ENCODE data around the gene ERICH6.

Gene ERICH6

DNA sequence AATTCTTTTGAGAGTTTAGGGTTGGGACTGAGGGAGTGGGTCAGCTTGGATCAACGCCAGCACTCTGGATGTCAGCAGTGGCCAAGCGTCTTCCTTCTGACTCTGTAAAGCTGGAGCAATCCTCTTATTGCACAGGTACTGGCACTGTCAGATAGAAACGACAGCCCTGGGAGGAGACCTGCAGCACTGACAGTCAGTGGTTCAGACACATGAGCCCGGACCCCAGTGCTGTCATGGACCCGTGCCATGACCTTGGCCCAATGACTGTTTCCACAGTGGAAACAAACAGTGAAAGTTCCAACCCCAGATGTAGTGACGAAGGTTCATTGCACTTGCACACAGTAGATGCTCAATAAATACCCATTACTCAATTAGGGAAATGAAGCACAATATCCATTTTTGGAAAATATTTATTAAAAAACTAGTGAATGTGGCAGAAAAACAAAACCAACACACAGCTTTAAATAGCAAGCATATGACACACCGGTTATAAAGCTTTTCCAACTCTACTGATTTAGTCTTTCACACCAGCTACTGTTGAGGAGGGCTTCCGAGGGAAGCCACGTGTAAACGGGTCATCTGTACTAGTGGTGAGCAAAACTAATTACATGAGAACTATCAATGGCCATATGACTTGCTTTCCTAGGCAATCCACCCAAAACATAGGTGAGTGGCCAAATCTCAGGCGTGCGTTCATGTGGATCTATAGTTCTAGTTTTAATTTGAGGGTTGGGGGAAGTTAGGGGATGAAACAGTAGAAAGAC is 37.2 kb upstream of the ERICH6 start:
- H3K4me3 ChIP-seq (ENCODE audit: control insufficient read depth in 1 of 7, extremely low read depth in 1 of 7, insufficient read depth in 4 of 7, low read depth in 2 of 7, low read length in 6 of 7) = no peak overlapping the region
- WGBS (ENCODE audit: insufficient coverage) = 97% methylated on average over 9 of the region's 12 CpGs
- H3K27me3 ChIP-seq (replicated peaks in 2 of 5; ENCODE audit: control insufficient read depth in 4 of 5, insufficient read depth in 5 of 5, low read length in 4 of 5) = no peaks in the 10 kb centered on the region
- H3K36me3 ChIP-seq (ENCODE audit: control insufficient read depth in 4 of 4, insufficient read depth in 4 of 4, low read length in 3 of 4) = peaks cover 7 to 21% (median 15%) of the 10 kb centered on the region in 4 experiments
- no peaks in the 10 kb centered on the region for H3K9me3 ChIP-seq (ENCODE audit: control extremely low read depth in 1 of 5, control insufficient read depth in 4 of 5, insufficient read depth in 2 of 5, low read depth in 1 of 5, low read length in 4 of 5)
- DNase-seq = no peak
- H3K4me1 ChIP-seq (ENCODE audit: control extremely low read depth in 1 of 4, control insufficient read depth in 4 of 4, insufficient read depth in 4 of 4, low read length in 3 of 4) = peaks cover 0 to 8% (median 2%) of the 10 kb centered on the region in 4 experiments
- CTCF ChIA-PET = no interaction called here
- no peak overlapping the region for H3K27ac ChIP-seq (ENCODE audit: insufficient read depth in 1 of 2, low read depth in 1 of 2, low read length in 2 of 2, poor library complexity in 1 of 2, severe bottlenecking in 2 of 2)
- POLR2A ChIA-PET = no interaction called here

DNA sequence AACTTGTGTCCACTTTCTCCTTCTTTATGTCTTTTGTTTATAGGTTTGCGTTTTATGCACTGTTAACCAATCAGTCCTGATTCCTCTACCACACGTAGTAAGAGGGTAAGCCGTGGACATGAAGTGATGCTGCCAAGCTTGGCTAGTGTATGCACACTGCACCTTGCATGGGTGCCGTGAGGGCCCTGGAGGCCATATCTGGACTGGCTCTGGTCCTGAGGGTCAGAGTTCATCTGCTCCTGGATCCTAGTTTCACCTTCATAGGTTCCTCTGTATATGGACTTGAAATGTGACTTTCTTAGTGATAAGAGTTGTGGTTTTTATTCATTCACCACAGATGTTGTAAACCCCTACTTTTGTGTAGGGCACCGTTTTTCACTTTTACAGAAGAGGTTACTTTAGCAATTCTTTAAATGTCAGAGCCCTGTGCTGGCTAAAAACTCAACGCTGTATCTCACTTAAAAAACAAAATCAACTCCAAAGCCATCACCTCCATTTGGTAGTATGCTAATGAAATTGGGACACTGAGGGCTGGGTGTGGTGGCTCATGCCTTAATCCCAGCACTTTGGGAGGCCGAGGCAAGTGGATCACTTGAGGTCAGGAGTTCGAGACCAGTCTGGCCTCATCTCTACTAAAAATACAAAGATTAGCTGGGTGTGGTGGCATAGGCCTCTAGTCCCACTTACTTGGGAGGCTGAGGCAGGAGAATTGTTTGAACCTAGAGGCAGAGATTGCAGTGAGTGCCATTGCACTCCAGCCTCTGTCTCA is 36.3 kb upstream of the ERICH6 start:
- WGBS (ENCODE audit: insufficient coverage) = 87% methylated on average over 3 of the region's 8 CpGs
- no peaks in the 10 kb centered on the region for H3K9me3 ChIP-seq (ENCODE audit: control extremely low read depth in 1 of 5, control insufficient read depth in 4 of 5, insufficient read depth in 2 of 5, low read depth in 1 of 5, low read length in 4 of 5)
- H3K27ac ChIP-seq (ENCODE audit: insufficient read depth in 1 of 2, low read depth in 1 of 2, low read length in 2 of 2, poor library complexity in 1 of 2, severe bottlenecking in 2 of 2) = no peak overlapping the region
- CTCF ChIA-PET = no interaction called here
- peak in 2 of 3 donors; percentile 28 to 40 for DNase-seq
- H3K36me3 ChIP-seq (ENCODE audit: control insufficient read depth in 4 of 4, insufficient read depth in 4 of 4, low read length in 3 of 4) = peaks cover 7 to 21% (median 15%) of the 10 kb centered on the region in 4 experiments
- POLR2A ChIA-PET = no interaction called here
- H3K27me3 ChIP-seq (replicated peaks in 2 of 5; ENCODE audit: control insufficient read depth in 4 of 5, insufficient read depth in 5 of 5, low read length in 4 of 5) = no peaks in the 10 kb centered on the region
- peaks cover 0 to 8% (median 2%) of the 10 kb centered on the region in 4 experiments for H3K4me1 ChIP-seq (ENCODE audit: control extremely low read depth in 1 of 4, control insufficient read depth in 4 of 4, insufficient read depth in 4 of 4, low read length in 3 of 4)
- H3K4me3 ChIP-seq (ENCODE audit: control insufficient read depth in 1 of 7, extremely low read depth in 1 of 7, insufficient read depth in 4 of 7, low read depth in 2 of 7, low read length in 6 of 7) = no peak overlapping the region

DNA sequence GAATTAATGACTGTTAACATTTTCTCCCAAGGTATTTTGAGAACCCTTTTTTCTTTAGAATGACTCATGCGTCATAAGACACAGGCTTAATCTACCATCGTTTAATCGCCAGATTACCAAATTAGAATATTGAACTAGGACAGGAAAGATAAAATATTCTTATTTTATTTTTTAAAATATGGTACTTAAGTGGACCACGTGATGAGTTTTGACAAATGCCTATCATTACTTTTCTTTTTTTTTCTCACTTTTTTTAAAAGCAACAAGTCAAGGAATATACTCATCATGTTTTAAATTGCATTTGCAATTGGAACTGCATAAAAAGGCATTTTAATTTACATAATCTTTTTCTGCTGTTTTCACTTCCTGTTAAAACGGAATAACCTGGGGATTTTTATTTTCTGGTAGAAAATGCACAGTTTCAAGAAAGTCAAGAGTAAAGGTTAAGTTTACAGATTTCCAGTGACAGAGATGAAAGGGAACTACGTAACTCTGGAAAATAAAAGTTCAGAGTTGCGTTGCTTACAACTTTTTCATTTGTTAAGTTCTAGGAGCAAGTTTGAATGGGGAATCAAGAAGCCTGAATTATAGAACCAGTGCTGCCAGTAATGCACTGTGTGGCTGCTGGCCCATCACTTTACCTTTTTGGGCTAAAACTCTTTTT is 35.6 kb upstream of the ERICH6 start:
- no peaks in the 10 kb centered on the region for H3K27me3 ChIP-seq (replicated peaks in 2 of 5; ENCODE audit: control insufficient read depth in 4 of 5, insufficient read depth in 5 of 5, low read length in 4 of 5)
- DNase-seq = peak in 1 of 3 donors; percentile 21
- no peak overlapping the region for H3K27ac ChIP-seq (ENCODE audit: insufficient read depth in 1 of 2, low read depth in 1 of 2, low read length in 2 of 2, poor library complexity in 1 of 2, severe bottlenecking in 2 of 2)
- POLR2A ChIA-PET = no interaction called here
- no peak overlapping the region for H3K4me3 ChIP-seq (ENCODE audit: control insufficient read depth in 1 of 7, extremely low read depth in 1 of 7, insufficient read depth in 4 of 7, low read depth in 2 of 7, low read length in 6 of 7)
- peaks cover 0 to 8% (median 2%) of the 10 kb centered on the region in 4 experiments for H3K4me1 ChIP-seq (ENCODE audit: control extremely low read depth in 1 of 4, control insufficient read depth in 4 of 4, insufficient read depth in 4 of 4, low read length in 3 of 4)
- CTCF ChIA-PET = no interaction called here
- H3K36me3 ChIP-seq (ENCODE audit: control insufficient read depth in 4 of 4, insufficient read depth in 4 of 4, low read length in 3 of 4) = peaks cover 7 to 21% (median 15%) of the 10 kb centered on the region in 4 experiments
- 84% methylated on average over 3 of the region's 7 CpGs for WGBS (ENCODE audit: insufficient coverage)
- H3K9me3 ChIP-seq (ENCODE audit: control extremely low read depth in 1 of 5, control insufficient read depth in 4 of 5, insufficient read depth in 2 of 5, low read depth in 1 of 5, low read length in 4 of 5) = no peaks in the 10 kb centered on the region

DNA sequence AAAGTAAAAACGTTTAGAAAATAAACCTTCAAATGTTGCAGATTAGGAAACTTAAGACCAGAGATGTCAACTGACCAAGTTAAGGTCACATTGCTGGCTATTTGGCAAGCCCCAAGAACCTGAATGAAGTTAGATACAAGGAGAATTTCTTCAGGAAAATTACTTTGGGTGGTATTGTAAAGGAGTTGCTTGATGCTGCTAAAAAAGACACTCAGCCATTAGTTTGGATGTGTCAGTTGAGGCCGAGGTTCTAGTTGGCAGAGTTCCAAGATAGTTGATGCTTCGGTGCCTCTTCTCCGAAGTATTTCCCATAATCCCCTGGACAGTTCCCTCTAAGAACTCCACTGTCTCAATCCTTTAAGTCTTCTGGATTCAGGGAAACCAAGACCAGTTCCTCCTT is 35.0 kb upstream of the ERICH6 start:
- peaks cover 0 to 8% (median 2%) of the 10 kb centered on the region in 4 experiments for H3K4me1 ChIP-seq (ENCODE audit: control extremely low read depth in 1 of 4, control insufficient read depth in 4 of 4, insufficient read depth in 4 of 4, low read length in 3 of 4)
- POLR2A ChIA-PET = interaction anchor here (0.9 to 1.7 kb wide), 2 partner anchors 10 to 217 kb away, joined by 3 to 4 read pairs; no protein-coding TSS in a partner anchor

DNA sequence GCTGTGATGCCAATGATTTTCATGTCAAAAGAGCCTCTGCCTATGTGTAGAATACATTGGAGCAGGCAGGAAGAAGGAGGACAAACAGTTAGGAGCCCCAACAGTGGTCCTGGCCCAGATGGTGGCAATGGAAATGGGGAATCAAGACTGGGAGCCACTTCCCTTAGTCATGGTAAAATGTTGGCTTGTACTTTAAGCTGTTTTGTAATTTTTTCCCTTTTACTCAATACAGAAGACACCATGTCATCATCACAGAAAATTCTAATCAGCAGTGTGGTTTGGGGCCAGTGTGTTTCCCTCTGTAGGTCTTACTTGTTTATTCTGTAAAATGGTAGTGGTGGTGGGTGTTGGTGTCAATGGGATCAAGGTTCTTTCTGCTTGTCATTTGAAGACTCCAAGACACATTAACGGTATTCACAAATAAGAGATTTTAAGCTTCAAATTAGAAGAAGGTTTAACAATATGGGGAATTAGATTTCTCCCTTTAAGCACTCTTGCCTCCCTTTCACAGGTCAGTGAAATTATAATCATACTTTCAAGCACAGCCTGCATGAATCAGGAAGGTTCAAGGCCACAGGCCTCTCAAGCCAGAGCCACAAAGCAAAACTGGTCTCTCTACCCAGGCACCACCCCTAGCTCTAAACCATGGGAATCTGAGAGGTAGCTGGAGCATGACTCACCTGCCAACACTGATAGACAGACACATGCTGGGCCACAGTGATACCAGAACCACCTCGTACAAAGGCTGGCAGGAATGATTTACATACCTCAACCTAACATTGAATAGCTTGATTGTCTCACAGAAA is 34.4 kb upstream of the ERICH6 start:
- WGBS (ENCODE audit: insufficient coverage) = no CpG with 5 or more reads among the region's 2 CpGs
- Histone ChIP-seq H3K27ac (ENCODE audit: insufficient read depth in 1 of 2, low read depth in 1 of 2, low read length in 2 of 2, poor library complexity in 1 of 2, severe bottlenecking in 2 of 2) (no peak overlapping the region), H3K4me1 (ENCODE audit: control extremely low read depth in 1 of 4, control insufficient read depth in 4 of 4, insufficient read depth in 4 of 4, low read length in 3 of 4) (peaks cover 0 to 8% (median 2%) of the 10 kb centered on the region in 4 experiments), H3K9me3 (ENCODE audit: control extremely low read depth in 1 of 5, control insufficient read depth in 4 of 5, insufficient read depth in 2 of 5, low read depth in 1 of 5, low read length in 4 of 5) (no peaks in the 10 kb centered on the region), H3K27me3 (replicated peaks in 2 of 5; ENCODE audit: control insufficient read depth in 4 of 5, insufficient read depth in 5 of 5, low read length in 4 of 5) (no peaks in the 10 kb centered on the region), H3K36me3 (ENCODE audit: control insufficient read depth in 4 of 4, insufficient read depth in 4 of 4, low read length in 3 of 4) (peaks cover 6 to 21% (median 15%) of the 10 kb centered on the region in 4 experiments), H3K4me3 (ENCODE audit: control insufficient read depth in 1 of 7, extremely low read depth in 1 of 7, insufficient read depth in 4 of 7, low read depth in 2 of 7, low read length in 6 of 7) (no peak overlapping the region)
- peak in 1 of 3 donors; percentile 42 for DNase-seq
- CTCF ChIA-PET = no interaction called here
- POLR2A ChIA-PET = interaction anchor here (0.9 to 1.7 kb wide), 2 partner anchors 9 to 216 kb away, joined by 3 to 4 read pairs; no protein-coding TSS in a partner anchor

More for the DNA sequence above, 35.0 kb upstream of the ERICH6 start:
- CTCF ChIA-PET = no interaction called here
- Histone ChIP-seq H3K9me3 (ENCODE audit: control extremely low read depth in 1 of 5, control insufficient read depth in 4 of 5, insufficient read depth in 2 of 5, low read depth in 1 of 5, low read length in 4 of 5) (no peaks in the 10 kb centered on the region), H3K4me3 (ENCODE audit: control insufficient read depth in 1 of 7, extremely low read depth in 1 of 7, insufficient read depth in 4 of 7, low read depth in 2 of 7, low read length in 6 of 7) (no peak overlapping the region), H3K27ac (ENCODE audit: insufficient read depth in 1 of 2, low read depth in 1 of 2, low read length in 2 of 2, poor library complexity in 1 of 2, severe bottlenecking in 2 of 2) (no peak overlapping the region), H3K27me3 (replicated peaks in 2 of 5; ENCODE audit: control insufficient read depth in 4 of 5, insufficient read depth in 5 of 5, low read length in 4 of 5) (no peaks in the 10 kb centered on the region), H3K36me3 (ENCODE audit: control insufficient read depth in 4 of 4, insufficient read depth in 4 of 4, low read length in 3 of 4) (peaks cover 7 to 21% (median 15%) of the 10 kb centered on the region in 4 experiments)
- WGBS (ENCODE audit: insufficient coverage) = 90% methylated on average over 2 of the region's 4 CpGs
- no peak for DNase-seq

DNA sequence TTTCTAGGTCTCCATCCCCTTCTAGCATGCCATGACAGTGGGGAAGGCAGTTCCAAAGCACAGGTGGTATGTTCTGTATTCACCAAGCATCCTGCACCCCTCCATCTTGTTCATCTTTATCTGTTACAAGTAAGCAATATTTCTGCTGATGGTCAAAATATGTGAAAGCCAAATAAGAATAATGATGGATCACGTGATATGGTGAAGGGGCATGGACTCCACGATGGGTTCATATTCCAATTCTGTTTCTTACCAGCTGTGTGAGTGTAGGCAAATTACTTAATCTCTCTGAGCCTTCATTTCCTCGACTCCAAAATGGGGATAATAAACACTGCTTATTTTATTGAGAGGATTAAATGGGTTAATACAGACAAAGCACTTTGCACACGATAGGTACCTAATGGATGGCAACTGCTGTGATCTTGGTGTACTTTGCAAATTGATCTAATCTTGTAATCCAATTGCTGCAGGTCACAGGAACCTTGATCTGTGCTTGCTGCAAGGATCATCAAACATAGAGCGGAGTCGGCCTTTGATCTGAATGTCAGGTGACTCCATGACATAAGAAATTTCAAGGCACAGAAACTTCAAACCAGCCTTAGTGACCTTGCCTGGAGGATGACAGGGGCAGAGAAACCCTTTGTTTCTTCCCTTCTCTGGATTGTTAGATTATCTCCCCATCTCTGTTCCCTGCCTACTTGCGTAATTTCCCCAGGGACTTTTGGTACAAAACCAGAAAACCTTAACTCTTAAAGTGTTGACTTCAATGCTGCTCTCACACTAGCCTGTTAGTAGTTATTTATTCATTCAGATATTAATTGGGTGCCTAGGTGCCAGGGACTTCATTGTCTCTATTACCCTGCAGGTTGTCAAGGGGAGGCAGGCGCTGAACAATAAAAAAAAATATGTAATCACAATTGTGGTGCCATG is 33.4 kb upstream of the ERICH6 start:
- POLR2A ChIA-PET = interaction anchor here (0.5 to 1.7 kb wide), 2 partner anchors 8 to 78 kb away, joined by 4 to 6 read pairs; no protein-coding TSS in a partner anchor
- CTCF ChIA-PET = interaction anchor here (2.4 kb wide), 1 partner anchor 15 kb away, joined by 8 read pairs; no protein-coding TSS in a partner anchor
- no peak for DNase-seq

More for the DNA sequence above, 33.4 kb upstream of the ERICH6 start:
- Histone ChIP-seq H3K4me3 (ENCODE audit: control insufficient read depth in 1 of 7, extremely low read depth in 1 of 7, insufficient read depth in 4 of 7, low read depth in 2 of 7, low read length in 6 of 7) (no peak overlapping the region), H3K27me3 (replicated peaks in 2 of 5; ENCODE audit: control insufficient read depth in 4 of 5, insufficient read depth in 5 of 5, low read length in 4 of 5) (no peaks in the 10 kb centered on the region), H3K9me3 (ENCODE audit: control extremely low read depth in 1 of 5, control insufficient read depth in 4 of 5, insufficient read depth in 2 of 5, low read depth in 1 of 5, low read length in 4 of 5) (no peaks in the 10 kb centered on the region), H3K36me3 (ENCODE audit: control insufficient read depth in 4 of 4, insufficient read depth in 4 of 4, low read length in 3 of 4) (peaks cover 6 to 17% (median 12%) of the 10 kb centered on the region in 4 experiments), H3K27ac (ENCODE audit: insufficient read depth in 1 of 2, low read depth in 1 of 2, low read length in 2 of 2, poor library complexity in 1 of 2, severe bottlenecking in 2 of 2) (no peak overlapping the region), H3K4me1 (ENCODE audit: control extremely low read depth in 1 of 4, control insufficient read depth in 4 of 4, insufficient read depth in 4 of 4, low read length in 3 of 4) (peaks cover 0 to 8% (median 2%) of the 10 kb centered on the region in 4 experiments)
- WGBS (ENCODE audit: insufficient coverage) = 88% methylated on average over 8 of the region's 8 CpGs
